ENCODE data around the gene CCDC127. TPM values are rescaled to one million over a fixed set of nuclear protein-coding genes. Genes with fewer than 3 reads are reported as not detected.

Gene CCDC127
- total and polyA plus RNA-seq, 12 donors = 3.0 to 9.7 (median 6.5) TPM

DNA sequence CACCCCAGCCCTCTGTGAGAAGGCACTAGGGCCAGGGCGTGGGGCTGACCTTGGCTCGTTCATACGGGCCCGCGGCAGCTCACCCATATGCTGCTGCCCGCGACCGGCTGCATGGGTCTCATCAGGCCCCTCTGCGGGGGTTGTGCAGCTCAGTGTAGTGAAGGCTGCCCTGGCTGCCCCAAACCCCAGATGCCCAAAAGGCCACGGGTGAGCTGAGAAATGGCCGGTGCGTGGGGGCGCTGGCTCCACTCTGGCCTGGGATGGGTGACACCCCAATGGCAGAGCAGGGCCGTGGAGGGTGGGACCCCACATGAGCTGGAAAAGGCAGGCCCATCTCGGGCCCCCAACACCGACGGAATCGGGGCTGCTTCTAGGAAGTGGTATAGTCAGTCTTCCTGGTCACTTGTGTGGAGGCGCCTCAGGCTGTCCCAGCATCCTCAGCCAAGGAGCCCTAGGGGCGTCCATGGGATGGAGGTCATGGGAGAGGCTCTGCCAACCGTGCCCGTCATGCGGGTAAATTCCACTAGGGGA, 46.1 kb downstream of the CCDC127 start:
- Histone ChIP-seq H3K4me3 (no peak overlapping the region), H3K4me1 (replicated peaks in 1 of 2) (no peaks in the 10 kb centered on the region), H3K9me3 (replicated peaks in 1 of 3) (no peaks in the 10 kb centered on the region), H3K27ac (no peak overlapping the region), H3K36me3 (replicated peaks in 1 of 2) (no peaks in the 10 kb centered on the region), H3K27me3 (no peaks in the 10 kb centered on the region)
- 81 to 91% (median 87%) methylated on average over 14 to 23 of the region's 23 CpGs for WGBS, 4 donors
- DNase-seq = peak in 4 of 7 donors; percentile 7 to 46 (median 16)
- TF ChIP-seq POLR2A (IDR thresholded peaks at IDR 0.05) = no peak
- TF ChIP-seq, protein P1, sequence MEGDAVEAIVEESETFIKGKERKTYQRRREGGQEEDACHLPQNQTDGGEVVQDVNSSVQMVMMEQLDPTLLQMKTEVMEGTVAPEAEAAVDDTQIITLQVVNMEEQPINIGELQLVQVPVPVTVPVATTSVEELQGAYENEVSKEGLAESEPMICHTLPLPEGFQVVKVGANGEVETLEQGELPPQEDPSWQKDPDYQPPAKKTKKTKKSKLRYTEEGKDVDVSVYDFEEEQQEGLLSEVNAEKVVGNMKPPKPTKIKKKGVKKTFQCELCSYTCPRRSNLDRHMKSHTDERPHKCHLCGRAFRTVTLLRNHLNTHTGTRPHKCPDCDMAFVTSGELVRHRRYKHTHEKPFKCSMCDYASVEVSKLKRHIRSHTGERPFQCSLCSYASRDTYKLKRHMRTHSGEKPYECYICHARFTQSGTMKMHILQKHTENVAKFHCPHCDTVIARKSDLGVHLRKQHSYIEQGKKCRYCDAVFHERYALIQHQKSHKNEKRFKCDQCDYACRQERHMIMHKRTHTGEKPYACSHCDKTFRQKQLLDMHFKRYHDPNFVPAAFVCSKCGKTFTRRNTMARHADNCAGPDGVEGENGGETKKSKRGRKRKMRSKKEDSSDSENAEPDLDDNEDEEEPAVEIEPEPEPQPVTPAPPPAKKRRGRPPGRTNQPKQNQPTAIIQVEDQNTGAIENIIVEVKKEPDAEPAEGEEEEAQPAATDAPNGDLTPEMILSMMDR (IDR thresholded peaks at IDR 0.05) = no peak
- intact Hi-C loops (cut with DNase I) = no loop called here

DNA sequence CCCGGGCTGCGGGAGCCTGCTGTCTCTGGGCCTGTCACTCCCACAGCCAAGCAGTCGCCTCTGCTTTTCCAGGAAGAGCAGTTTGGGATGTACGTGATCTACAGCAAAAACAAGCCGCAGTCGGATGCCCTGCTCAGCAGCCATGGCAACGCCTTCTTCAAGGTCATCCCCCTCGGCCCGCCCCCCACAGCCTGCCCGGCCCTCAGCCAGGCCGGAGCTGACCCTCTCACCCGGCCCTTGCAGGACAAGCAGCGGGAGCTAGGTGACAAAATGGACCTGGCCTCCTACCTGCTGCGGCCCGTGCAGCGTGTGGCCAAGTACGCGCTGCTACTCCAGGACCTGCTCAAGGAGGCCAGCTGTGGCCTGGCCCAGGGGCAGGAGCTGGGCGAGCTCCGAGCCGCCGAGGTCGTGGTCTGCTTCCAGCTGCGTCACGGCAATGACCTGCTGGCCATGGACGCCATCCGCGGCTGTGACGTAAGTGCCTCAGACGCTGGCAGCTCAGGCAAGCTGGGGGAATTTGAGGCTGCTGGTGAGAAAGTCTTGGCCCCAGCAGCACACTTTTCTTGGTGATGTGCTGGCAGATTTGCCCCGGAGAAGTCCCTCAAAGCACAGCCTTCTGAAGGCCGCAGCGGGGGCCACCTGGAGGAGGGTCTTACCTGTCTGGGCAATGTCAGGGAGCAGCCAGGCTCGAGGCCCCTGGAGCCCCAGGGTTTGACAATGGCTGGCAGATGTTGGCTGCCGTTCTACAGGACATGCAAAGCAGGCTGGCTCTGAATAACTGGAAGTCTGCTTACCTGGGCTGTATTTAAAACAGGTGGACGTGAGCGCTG, 46.8 kb downstream of the CCDC127 start:
- no peaks in the 10 kb centered on the region for H3K9me3 ChIP-seq (replicated peaks in 1 of 3)
- no peaks in the 10 kb centered on the region for H3K27me3 ChIP-seq
- intact Hi-C loops (cut with DNase I) = no loop called here
- H3K4me1 ChIP-seq (replicated peaks in 1 of 2) = no peaks in the 10 kb centered on the region
- peak; percentile 57 to 84 (median 67) for DNase-seq
- 39 to 56% (median 50%) methylated on average over 3 to 37 of the region's 37 CpGs for WGBS, 4 donors
- no peak overlapping the region for H3K4me3 ChIP-seq
- no peak for TF ChIP-seq POLR2A (IDR thresholded peaks at IDR 0.05)
- TF ChIP-seq, protein P1 (IDR thresholded peaks at IDR 0.05) = no peak
- H3K27ac ChIP-seq = peak overlapping the region in 1 of 5 donors; percentile 45
- no peaks in the 10 kb centered on the region for H3K36me3 ChIP-seq (replicated peaks in 1 of 2)

DNA sequence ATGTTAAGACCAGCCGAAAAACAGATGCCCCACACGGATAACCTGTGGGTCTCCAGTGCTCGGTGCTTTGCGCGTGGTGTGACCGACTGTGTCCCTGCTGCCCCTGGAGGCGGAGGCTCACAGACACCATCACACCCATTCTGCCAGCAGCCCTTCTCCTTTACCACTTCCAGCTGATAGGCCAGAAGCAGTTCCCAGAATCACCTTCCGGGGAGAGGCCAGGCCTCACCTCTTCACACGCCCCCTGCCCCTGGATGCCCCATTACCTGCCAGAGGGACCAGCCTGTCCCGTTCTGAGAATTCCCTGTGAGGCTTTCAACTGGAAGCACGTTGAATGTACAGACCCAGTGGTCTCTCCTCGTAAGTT, 48.2 kb downstream of the CCDC127 start:
- WGBS, 4 donors = 59 to 90% (median 83%) methylated on average over 4 to 12 of the region's 12 CpGs
- no peak for DNase-seq
- no peaks in the 10 kb centered on the region for H3K36me3 ChIP-seq (replicated peaks in 1 of 2)
- H3K4me3 ChIP-seq = no peak overlapping the region
- no peaks in the 10 kb centered on the region for H3K4me1 ChIP-seq (replicated peaks in 1 of 2)
- no peaks in the 10 kb centered on the region for H3K27me3 ChIP-seq
- no peaks in the 10 kb centered on the region for H3K9me3 ChIP-seq (replicated peaks in 1 of 3)
- intact Hi-C loops (cut with DNase I) = no loop called here
- peak overlapping the region in 1 of 5 donors; percentile 34 for H3K27ac ChIP-seq
- TF ChIP-seq POLR2A (IDR thresholded peaks at IDR 0.05) = no peak
- TF ChIP-seq, protein P1 (IDR thresholded peaks at IDR 0.05) = no peak

DNA sequence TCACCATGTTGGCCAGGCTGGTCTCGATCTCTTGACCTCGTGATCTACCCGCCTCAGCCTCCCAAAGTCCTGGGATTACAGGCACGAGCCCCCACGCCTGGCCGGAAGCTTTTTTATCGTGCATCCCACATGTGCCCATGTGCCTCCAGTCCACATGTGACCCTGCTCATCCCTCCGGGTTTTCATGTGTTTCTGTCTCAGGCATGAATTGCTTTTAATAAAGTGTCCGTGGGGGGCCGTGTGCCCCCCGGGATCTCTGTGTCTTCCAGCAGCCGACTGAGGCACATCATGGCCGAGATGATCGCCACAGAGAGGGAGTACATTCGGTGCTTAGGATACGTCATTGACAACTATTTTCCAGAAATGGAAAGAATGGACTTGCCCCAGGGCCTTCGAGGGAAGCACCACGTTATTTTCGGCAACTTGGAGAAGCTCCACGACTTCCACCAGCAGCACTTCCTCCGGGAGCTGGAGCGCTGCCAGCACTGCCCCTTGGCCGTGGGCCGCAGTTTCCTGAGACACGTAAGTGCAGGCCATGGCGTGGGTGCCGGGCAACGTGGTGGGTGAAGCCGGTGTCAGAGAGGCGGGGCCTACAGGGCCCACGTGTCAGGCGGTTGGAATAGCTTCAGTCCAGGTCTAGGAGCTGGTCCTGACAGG, 48.8 kb downstream of the CCDC127 start:
- peak overlapping the region in 1 of 5 donors; percentile 34 for H3K27ac ChIP-seq
- TF ChIP-seq, protein P1 (IDR thresholded peaks at IDR 0.05) = no peak
- no peak for TF ChIP-seq POLR2A (IDR thresholded peaks at IDR 0.05)
- no peak overlapping the region for H3K4me3 ChIP-seq
- no peaks in the 10 kb centered on the region for H3K36me3 ChIP-seq (replicated peaks in 1 of 2)
- H3K27me3 ChIP-seq = no peaks in the 10 kb centered on the region
- intact Hi-C loops (cut with DNase I) = no loop called here
- DNase-seq = peak; percentile 37 to 79 (median 56)
- 69 to 71% (median 70%) methylated on average over 20 to 32 of the region's 32 CpGs for WGBS, 4 donors
- H3K4me1 ChIP-seq (replicated peaks in 1 of 2) = no peaks in the 10 kb centered on the region
- H3K9me3 ChIP-seq (replicated peaks in 1 of 3) = no peaks in the 10 kb centered on the region
